HG02623 (cell line): ENCODE measurements around the gene SH3PXD2B.
"Not testable (repeated sequence)": the region's sequence is repeated elsewhere in the genome, so short reads cannot be mapped to it uniquely, and the experiment has no call there.

Source experiments
- ATAC-seq: cut with Tn5 transposase; IDR thresholded peaks from one replicate; pipeline ENCODE4 v1.9.1; 2021; ENCODE audit warnings: moderate library complexity; ENCODE audit not compliant: unreplicated experiment

SH3PXD2B gene

DNA sequence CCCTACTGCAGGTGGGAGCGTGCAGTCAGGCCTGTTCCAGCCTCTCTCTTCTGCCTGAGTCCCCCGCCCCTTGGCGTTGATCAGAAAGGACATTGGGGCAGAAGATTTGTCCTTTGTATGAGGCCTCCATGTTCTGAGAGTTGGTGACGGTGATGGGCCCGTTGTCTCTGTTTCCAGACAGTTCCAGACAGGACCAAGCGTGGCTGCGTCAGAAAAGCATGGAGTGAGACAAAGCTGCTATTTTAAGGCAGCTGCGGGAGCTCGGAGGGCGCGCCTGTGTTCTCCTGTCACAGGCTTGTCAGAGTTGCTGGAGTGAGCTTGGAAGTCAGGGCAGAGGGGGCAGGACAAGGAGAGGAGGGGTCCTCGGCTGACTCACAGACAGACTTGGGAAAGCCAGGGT is 32.1 kb upstream of the SH3PXD2B start:
- no peak for ATAC-seq

DNA sequence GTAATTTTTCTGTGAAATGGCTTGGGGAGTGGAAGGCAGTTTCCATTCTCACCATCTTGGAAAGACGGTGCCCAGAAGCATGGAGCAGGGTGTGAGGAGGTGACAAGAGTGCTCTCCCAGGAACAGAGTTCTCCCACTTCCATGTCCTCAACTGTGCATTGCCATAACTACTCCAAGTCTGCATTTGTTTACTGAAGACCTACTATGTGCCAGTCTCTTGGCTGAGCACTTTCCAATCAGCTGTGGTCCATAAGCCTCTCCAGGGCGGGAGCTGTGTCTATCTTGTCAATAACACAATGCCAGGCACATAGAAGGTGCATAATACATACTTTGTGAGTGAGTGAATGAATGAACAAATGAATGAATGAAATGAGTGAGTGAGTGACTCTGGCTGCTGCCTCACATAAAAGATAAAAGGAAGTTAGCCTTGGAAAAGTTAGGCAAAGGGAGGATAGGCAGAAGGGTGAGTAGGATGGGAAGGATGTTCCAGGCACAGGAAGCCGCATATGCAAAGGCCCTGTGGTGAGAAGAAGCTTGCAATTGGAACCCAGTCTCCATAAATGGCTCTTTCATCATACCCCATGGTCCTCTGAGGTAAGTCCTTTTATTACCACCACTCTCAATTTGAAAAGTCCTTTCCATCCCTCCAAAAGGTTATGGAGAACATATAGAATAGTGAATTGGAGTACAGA is 31.3 kb upstream of the SH3PXD2B start:
- no peak for ATAC-seq

DNA sequence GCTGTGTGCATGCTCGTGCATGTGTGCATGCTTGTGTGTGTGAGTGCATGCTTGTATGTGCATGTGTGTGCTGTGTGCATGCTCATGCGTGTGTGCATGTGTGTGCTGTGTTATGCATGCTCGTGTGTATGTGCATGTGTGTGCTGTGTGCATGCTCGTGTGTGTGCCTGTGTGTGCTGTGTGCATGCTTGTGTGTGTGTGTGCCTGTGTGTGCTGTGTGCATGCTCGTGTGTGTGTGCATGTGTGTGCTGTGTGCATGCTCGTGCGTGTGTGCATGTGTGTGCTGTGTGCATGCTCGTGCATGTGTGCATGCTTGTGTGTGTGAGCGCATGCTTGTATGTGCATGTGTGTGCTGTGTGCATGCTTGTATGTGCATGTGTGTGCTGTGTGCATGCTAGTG is 30.3 kb upstream of the SH3PXD2B start:
- ATAC-seq: no peak

DNA sequence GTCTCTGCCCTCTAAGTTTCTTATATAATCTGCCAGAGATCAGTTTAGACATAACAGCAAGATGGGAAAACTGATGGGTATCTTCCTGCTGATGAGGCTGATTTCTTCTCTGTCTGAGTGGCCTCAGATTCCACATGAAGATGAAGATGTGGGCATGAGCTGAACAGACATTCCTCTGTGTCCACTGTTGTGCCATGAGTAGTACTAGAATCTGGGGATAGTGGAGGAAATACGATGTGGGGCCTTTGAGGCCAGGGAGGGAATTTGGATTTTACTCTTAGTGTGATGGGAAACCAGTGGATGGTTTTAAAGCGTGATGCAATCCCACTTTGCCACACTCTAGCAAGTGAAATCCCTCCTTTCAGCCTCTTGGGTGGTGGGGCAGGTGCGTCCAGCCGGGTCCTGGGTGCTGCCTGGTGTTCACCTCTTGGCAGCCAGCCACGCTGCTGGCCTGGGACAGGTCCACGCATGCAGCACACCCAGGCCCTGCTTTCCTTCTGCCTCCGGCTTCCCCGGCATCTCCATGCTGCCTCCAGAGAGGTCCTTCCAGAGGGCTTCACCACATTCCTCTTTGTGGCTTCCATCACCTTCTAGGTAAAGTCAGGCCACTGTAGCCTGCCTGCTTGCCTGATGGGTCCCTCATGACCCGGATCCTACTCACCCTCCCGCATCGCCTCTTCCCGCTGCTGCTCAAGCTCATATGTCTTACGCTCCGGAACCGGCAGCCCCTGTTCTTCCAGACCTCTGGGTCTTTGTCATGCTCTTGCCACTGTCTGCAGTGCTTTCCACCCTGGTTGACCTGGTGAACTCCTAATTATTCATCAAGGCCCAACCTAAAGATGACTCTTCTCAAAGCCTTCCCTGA is 28.1 kb upstream of the SH3PXD2B start:
- no peak for ATAC-seq

DNA sequence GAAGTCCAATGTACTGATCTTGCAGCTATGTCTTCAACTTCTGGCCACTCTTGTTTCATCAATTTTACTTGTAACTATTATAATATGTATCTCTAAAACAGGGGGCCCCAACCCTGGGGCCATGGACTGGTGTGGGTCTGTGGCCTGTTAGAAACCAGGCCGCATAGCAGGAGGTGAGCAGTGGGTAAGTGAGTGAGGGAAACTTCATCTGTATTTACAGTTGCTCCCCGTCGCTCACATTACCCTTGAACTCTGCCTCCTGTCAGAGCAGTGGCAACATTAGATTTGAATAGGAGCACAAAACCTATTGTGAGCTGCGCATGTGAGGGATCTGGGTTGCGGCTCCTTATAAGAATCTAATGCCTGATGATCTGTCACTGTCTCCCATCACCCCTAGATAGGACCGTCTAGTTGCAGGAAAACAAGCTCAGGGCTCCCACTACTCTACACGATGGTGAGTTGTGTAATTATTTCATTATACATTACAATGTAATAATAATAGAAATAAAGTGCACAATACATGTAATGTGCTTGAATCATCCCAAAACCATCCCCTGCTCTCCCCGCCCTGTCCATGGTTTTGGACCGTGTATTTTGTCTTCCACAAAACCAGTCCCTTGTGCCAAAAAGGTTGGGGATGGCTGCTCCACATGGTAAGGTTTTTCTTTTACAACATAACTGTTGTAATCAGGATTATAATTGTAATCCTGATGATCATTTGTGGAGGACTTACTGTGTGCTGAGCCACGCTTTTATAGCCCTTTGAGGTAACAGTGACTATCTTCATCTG is 26.9 kb upstream of the SH3PXD2B start:
- ATAC-seq: no peak

DNA sequence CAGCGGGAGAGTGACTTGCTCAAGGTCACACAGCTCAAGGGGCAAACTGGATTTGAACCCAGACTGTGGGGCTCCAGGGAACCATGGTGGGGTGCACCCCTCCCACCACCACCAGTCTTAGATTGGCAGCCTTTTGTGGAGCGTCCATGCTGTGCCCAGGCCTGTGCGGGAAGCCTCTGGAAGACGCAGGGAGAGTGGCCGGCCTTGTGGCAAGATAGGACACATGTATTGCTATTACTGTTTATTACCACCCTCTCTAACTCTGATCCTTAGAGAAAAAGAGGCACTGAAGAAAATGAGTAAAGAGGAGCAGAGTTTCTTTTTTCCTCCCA is 25.4 kb upstream of the SH3PXD2B start:
- no peak for ATAC-seq

DNA sequence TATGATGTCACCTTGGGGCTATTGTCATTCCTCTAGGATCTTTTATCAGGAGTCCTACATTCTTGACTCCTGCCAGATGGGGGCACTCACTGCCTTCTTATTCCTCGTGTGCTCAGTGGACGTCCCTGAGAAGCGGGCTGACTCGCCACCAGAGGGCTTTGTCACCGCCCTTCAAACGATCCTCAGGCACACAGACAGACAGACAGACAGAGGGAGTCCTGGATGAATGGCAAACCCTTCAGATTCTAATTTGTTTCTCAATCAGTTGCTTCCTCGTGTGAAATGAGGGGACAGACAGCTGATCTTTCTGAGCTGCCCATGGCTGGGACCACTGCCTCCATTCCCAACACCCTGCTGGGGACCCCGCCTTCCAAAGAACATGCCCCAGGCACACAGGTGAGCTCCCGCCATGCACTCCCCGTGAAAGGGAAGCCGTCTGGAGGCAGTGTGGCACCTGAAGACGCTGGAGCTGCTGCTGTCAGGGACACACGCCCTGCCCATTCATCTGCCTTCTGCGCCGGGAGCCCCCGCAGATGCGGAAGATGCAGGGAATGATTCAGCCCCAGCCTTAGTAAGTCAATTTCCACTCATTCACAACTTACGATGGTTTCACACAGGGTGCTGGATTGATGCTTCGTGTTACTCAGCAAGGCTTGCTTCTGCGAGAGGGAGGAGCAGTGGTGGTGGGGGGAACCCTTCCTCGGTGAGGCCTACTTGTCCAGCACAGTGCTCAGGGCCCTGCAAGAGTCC is 24.9 kb upstream of the SH3PXD2B start:
- ATAC-seq: peak; percentile 63

DNA sequence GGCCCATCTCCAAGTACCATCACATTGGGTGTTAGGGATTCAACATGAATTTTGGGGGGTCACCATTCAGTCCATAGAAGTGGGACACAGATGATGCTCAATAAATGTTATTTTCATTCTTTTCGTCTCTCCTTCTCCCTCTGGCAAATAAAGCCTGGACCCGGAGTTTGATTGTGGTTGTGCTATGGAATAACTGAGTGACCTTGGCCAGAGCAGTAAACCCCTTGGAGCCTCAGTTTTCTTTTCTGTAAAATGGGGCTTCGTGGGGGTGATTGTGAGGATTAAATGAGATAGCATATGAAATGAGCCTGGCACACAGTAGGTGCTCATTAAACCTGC is 24.3 kb upstream of the SH3PXD2B start:
- not testable (repeated sequence) for ATAC-seq

DNA sequence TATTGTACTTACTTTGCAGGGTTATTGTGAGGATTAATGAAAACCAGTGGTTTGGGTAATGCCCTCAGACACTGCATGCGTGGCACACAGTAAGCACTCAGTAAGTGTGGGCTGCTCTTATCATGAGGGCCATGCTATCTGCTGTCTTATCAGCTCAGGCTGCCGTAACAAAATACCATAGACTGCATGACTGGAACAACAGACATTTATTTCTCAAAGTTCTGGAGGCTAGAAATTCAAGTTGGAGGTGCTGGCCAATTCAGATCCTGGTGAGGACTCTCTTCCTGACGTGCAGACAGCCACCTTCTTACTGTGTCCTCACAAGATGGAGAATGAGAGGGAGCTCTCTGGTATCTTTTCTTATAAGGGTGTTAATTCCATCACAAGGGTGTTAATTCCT is 23.9 kb upstream of the SH3PXD2B start:
- no peak for ATAC-seq

DNA sequence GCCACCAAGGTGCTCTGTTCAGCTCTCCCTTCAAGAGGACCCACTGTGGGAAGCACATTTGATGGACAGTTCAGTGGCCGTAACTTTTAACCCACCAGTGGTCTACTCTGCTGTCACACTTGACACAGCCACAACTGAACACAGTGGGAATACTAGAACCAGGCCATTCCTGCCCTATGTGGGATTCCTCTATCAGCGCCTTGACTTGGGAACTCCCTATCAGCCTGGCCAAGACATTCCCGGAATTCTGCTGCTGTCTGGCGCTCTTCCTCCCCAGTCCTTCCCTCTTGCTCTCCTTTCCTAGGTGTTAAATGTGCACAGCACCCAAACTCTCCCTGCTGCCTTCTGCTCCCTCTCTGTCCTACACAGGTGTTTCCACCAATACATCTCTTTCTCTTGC is 23.1 kb upstream of the SH3PXD2B start:
- ATAC-seq: no peak

DNA sequence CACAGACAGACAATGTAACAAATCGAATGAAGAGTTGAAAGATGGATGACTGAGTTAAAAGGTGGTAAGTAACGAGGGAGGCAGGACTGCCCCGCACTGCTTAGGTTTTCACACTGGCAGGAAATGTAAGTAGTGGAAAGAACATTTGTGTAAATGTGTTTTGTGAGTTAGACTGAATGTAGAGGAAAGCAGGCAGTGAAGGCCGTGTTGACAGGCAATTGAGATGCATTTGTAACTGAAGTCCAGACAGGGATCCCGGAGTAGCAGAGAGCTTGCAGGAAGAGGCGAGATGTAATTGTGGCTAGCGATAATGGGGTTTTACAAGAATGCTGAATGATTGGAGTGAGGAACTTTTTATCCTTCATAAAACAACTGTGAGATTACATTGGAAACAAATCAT is 20.0 kb upstream of the SH3PXD2B start:
- no peak for ATAC-seq

DNA sequence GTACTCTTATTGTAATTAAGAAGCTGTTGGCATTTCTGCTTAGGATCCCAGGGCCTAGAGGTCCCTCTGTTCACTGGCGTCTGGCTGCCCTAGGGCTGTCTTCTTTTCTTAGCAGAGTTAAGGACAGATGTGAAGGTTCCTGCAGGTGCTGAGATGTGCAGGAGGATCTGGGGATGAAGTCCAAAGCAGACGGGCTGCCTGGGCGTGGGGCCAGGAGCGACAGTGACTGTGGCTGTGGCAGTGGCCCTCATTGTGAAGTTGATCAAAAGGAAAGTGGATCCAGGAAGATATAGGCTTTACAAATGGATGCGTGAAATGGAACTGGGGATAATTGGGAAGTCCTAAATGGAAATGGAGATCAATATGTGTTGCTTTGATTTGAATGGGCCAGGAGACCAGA is 19.1 kb upstream of the SH3PXD2B start:
- ATAC-seq: no peak

DNA sequence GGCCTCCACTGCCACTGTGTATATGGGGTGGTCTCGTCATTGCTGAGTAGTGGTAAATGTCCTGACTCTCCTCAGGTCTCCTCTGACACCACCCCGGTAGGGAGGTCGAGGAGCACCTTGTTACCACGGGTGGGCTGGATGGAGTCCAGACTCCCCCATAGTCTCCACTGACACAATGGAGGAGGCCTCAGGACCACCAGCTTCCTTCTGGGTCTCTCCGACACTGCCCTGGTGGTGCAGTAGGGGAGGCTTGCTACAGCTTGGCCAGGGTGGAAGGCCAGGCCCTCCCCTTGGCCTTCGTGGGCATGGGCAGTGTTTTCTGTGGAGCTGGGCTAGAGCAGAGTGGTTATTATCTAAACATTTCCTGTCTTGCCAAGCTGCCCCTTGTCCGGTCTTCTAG is 15.4 kb upstream of the SH3PXD2B start:
- ATAC-seq: no peak

DNA sequence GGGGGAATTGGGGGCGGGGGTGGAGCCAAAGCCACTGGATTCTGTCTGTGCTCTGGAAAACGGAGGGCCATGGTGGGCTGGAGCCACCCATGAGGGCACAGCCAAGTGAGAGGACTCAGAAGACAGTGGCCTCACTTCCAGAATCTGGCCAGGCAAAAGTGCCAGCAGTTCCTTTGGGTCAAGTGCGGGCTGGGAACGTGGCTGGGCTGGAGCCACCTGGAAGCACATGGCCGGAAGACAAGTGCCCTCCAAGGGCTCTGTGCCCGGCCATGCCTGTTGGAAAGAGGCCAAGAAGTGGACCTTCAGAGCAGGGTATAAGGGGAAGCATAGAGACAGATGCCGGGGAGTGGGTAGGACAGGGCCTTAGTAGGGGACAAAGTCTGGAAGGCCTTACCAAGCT is 11.7 kb upstream of the SH3PXD2B start:
- ATAC-seq: no peak

DNA sequence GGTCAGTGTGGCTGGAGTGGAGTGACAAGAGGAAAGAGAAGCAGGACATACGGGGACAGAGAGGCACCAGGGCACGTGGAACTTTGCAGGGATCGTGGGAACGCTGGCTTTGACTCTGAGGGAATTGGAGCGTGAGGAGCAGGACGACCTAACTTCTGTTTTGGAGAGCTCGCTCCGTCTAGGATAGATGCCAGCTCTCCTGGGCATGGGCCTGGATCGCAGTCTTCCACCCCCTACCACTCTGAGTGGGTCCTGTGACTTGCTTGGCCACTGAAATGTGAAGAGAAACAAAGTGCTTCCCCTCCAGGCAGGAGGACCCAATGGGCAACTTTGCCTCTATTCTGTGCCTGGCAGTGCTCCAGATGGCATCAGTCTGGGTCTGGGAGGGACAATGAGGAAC is 8.7 kb upstream of the SH3PXD2B start:
- ATAC-seq: no peak

DNA sequence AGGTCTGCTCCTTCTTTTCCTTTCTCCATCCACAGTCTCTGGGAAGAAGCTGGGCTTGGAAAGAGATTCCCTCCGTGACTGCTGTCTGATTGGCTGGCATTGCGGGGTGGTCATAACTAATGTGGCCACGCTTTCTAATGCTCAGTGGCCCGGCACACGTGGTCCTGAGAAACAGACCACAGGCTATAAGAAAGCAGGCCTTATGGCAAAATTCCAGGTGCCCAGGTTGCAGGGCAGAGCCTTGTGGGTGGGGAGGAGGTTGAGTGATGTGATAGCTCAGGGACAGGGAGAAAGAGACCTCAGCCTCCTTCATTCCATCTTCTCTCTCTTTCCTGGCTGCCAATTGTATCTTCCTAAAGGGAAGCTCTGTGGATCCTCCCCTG is 5.4 kb upstream of the SH3PXD2B start:
- ATAC-seq: no peak

DNA sequence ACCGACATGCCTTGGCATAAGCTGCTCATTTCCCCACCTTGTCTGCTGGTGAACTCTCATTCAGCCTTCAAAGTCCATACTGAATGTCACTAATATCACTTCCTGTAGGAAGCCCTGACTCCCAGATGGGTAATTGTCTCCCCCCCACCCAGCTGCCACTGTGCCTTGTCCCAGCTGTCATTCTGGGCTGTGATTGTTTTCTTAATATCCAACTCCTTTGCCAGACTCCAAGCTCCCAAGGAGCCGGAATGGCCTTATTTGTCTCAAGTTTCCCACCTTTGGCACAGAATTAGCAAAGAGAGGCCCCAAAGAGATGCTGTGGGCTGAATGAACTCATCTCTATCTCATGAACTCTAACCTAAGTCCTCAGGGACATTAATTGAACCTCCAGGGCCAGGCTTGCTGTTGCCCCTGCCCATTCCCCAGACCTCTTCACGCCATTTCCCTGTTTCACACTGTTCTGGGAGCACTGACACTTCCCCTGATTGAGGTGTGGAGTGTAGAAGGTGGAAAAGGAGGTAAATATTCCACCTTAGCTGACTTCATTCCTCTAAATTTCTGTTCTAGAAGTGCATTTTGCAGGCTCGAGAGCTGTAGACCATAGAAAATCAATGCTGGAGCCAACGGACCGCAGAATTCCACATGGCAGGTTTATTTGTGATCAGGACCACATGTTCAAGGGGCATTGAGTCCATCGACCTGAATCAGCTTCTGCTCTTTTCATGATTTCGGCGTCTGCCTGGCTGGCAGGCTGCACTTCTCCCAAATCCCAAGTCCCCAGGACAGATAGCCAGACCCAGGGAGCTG is 4.9 kb upstream of the SH3PXD2B start:
- no peak for ATAC-seq

DNA sequence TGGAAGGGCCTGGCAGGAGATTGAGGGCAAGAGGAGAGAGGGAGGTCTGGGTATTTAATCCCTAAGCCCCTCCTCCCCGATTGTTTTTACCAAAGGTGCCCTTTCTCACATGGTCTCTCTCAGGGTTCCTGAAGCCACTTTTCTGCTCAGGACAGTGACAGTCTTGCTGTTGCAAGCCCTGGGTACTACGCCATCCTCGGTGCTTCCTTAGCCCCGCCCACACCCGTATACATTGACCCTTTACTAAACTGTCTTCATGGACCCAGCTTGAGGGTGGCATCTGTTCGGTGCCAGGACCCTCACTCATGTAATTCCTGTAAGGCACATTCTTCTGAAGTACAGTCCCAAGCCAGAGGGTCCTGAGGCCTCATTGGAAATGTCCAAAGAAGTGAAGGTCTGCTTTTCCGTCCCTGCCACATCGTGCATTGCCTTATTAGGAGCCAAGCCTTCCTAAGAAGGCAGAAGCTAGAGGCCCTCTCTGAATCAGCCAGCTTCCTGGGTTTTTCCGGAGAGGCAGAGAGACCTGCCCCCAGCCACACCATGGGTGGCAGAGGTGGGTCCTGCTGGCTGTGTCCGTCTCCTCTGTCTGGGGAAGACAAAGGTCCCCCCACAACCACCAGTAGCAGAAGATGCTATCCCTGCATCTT is 1.9 kb upstream of the SH3PXD2B start:
- no peak for ATAC-seq

DNA sequence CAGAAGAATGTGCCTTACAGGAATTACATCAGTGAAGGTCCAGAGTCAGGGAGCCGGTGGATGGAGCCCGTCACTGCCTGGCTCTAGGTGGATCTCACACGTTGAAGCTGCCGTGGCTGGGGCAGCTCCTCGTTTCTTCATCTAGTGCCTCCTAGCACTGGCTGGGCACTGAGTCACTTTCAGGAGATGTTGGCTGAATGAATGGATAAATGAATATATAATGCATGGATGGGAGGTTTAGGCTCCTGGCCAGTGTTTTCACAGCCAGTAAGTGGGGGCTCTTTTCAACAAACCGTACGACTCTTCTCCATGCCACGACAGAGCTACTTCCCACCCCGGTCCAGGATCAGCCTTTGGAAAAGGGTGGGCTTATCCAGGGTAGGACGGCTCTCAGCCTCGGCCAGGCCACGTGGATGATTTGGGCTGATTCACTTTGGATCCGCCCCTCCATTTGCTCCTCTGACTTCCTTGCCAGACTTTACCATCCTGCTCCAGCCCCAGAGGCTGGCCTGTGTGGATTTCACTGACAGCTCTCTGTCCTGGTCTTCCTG is 1.3 kb upstream of the SH3PXD2B start:
- ATAC-seq: no peak

DNA sequence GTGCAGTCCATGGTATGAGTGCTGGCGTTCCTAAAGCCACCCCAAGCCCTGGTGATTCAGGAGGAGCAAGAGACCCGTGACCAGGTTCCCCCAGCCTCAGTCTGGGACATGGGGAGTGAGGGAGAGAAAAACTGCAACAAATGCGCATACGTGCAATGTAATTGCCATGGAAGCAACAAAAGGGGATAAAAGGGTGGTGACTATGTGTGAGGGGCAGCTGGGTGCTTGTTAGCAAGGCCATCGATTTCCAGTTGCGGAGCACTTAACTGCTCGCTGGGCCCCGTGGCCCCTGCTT is 709 bp upstream of the SH3PXD2B start:
- ATAC-seq: no peak
